HepG2 (cell line): ENCODE results near the gene INHBE. TPM values are rescaled to one million over a fixed set of nuclear protein-coding genes. Genes with fewer than 3 reads are reported as not detected.

Experiments used
- CCDC6 ChIP-seq: sonication (generic); formaldehyde crosslinking; IDR thresholded peaks from 2 replicates; pipeline ENCODE4 v1.8.1; 2022; ENCODE audit warnings: mild to moderate bottlenecking, missing genetic modification reagents, moderate library complexity
- GFI1 ChIP-seq: sonication (generic); formaldehyde crosslinking; IDR thresholded peaks from 2 replicates; pipeline ENCODE4 v1.5.0; 2020; ENCODE audit warnings: missing genetic modification reagents, mild to moderate bottlenecking, borderline replicate concordance
- HIVEP1 ChIP-seq: sonication (generic); formaldehyde crosslinking; IDR thresholded peaks from 2 replicates; pipeline ENCODE4 v1.4.0; 2020; ENCODE audit warnings: mild to moderate bottlenecking, missing genetic modification reagents
- HNRNPH1 ChIP-seq: fragments of 200-400 bp; formaldehyde crosslinking; optimal IDR thresholded peaks from 2 replicates; pipeline ENCODE3; 2017; ENCODE audit warnings: mild to moderate bottlenecking, low read depth, low read length
- HOXA3 ChIP-seq: sonication (generic); formaldehyde crosslinking; IDR thresholded peaks from 2 replicates; pipeline ENCODE4 v1.5.0; 2020; ENCODE audit warnings: missing genetic modification reagents
- KMT2A ChIP-seq: sonication (generic); formaldehyde crosslinking; IDR thresholded peaks from 2 replicates; pipeline ENCODE4 v1.4.0; 2020; ENCODE audit warnings: missing genetic modification reagents
- LCORL ChIP-seq, 2 experiments: fragments of 450-650 bp in 1 of 2; sonication (generic) in 1 of 2; formaldehyde crosslinking in 1 of 2; IDR thresholded peaks; 2 replicates each; pipeline versions ENCODE4 v1.5.0 to v1.6.1; 2017 to 2020; ENCODE audit warnings: antibody characterized with exemption in 1 of 2, missing genetic modification reagents in 1 of 2
- MXD4 ChIP-seq: IDR thresholded peaks from 2 replicates; pipeline ENCODE4 v1.6.1; 2016; ENCODE audit warnings: mild to moderate bottlenecking, missing biosample characterization, missing genetic modification reagents
- PAF1 ChIP-seq: IDR thresholded peaks from 2 replicates; pipeline ENCODE4 v1.6.1; 2016; ENCODE audit warnings: missing genetic modification reagents, missing compliant biosample characterization
- RBFOX2 ChIP-seq: fragments of 200-400 bp; formaldehyde crosslinking; IDR thresholded peaks from 2 replicates; pipeline ENCODE4 v1.6.1; 2017; ENCODE audit warnings: low read depth, mild to moderate bottlenecking, low read length
- RNF2 ChIP-seq: fragments of 450-650 bp; conservative IDR thresholded peaks from 2 replicates; pipeline ENCODE4 v1.6.1; 2016; ENCODE audit warnings: low read depth
- RXRB ChIP-seq: IDR thresholded peaks from 2 replicates; pipeline ENCODE4 v1.6.1; 2016; ENCODE audit warnings: borderline replicate concordance, missing genetic modification reagents, missing compliant biosample characterization
- SAP130 ChIP-seq: IDR thresholded peaks from 2 replicates; pipeline ENCODE4 v1.6.1; 2016; ENCODE audit warnings: low read depth
- SMC3 ChIP-seq: IDR thresholded peaks from 2 replicates; pipeline ENCODE4 v1.6.1; 2011; ENCODE audit warnings: low read length, improper control_type of control experiment
- TBX2 ChIP-seq: sonication (generic); formaldehyde crosslinking; IDR thresholded peaks from 2 replicates; pipeline ENCODE4 v1.5.0; 2020; ENCODE audit warnings: missing genetic modification reagents, mild to moderate bottlenecking, borderline replicate concordance
- TCF12 ChIP-seq, 2 experiments: fragments of 450-650 bp in 1 of 2; sonication (generic) in 1 of 2; formaldehyde crosslinking in 1 of 2; IDR thresholded peaks; 2 replicates each; pipeline versions ENCODE4 v1.6.1 to v1.8.0; 2017 to 2022; ENCODE audit warnings: antibody characterized with exemption in 1 of 2, mild to moderate bottlenecking in 1 of 2, missing genetic modification reagents in 1 of 2, moderate library complexity in 1 of 2
- TEAD3 ChIP-seq: optimal IDR thresholded peaks from 2 replicates; pipeline ENCODE3; 2016; ENCODE audit warnings: borderline replicate concordance
- ZBTB1 ChIP-seq: sonication (generic); formaldehyde crosslinking; IDR thresholded peaks from 2 replicates; pipeline ENCODE4 v1.4.0; 2020; ENCODE audit warnings: missing genetic modification reagents, borderline replicate concordance
- ZNF225 ChIP-seq: sonication (generic); formaldehyde crosslinking; IDR thresholded peaks from 2 replicates; pipeline ENCODE4 v1.4.0; 2020; ENCODE audit warnings: mild to moderate bottlenecking, missing genetic modification reagents
- ZNF441 ChIP-seq: sonication (generic); formaldehyde crosslinking; IDR thresholded peaks from 2 replicates; pipeline ENCODE4 v1.7.0; 2021; ENCODE audit warnings: missing genetic modification reagents, borderline replicate concordance
- ZNF614 ChIP-seq: IDR thresholded peaks from 2 replicates; pipeline ENCODE4 v1.6.1; 2018; ENCODE audit warnings: missing biosample characterization, missing genetic modification reagents, inconsistent platforms, borderline replicate concordance
- ZNF761 ChIP-seq: sonication (generic); formaldehyde crosslinking; conservative IDR thresholded peaks from 2 replicates; pipeline ENCODE4 v1.4.0; 2020; ENCODE audit warnings: mild to moderate bottlenecking, missing genetic modification reagents
- ZNF816 ChIP-seq: sonication (generic); formaldehyde crosslinking; IDR thresholded peaks from 2 replicates; pipeline ENCODE4 v1.8.0; 2022; ENCODE audit warnings: missing genetic modification reagents, mild to moderate bottlenecking, borderline replicate concordance
- polyA plus RNA-seq, 8 experiments: library from polyadenylated mRNA; depleted of rRNA in 3 of 8; stranded (reverse) in 7 of 8; unstranded in 1 of 8; fragments of >200 nt; fragmentation: Illumina TruSeq in 4 of 8; extraction: Trizol in 4 of 8; gene quantifications; 2 replicates each; pipeline versions ENCODE4 v1.2.1 to v1.2.3, GENCODE V29; 2011 to 2016; ENCODE audit warnings: low read depth in 4 of 8, missing spikeins in 1 of 8, mixed read lengths in 1 of 8; ENCODE audit not compliant: insufficient read depth in 1 of 8
- total RNA-seq, 5 experiments: library from RNA; depleted of rRNA; stranded (reverse); fragments of >200 nt; fragmentation: Illumina TruSeq; extraction: Trizol; gene quantifications; 2 replicates each; pipeline ENCODE4 v1.2.3, GENCODE V29; 2016; ENCODE audit warnings: low read depth in 1 of 5
- TF ChIP-seq, protein P1 (sequence below), 2 experiments: IDR thresholded peaks; 2 replicates each; pipeline ENCODE4 v1.6.1; 2011 to 2012; ENCODE audit warnings: low read length in 2 of 2, borderline replicate concordance in 1 of 2, low read depth in 1 of 2, mild to moderate bottlenecking in 1 of 2, moderate library complexity in 1 of 2
- TF ChIP-seq, protein P2 (sequence below): sonication (generic); formaldehyde crosslinking; IDR thresholded peaks from 2 replicates; pipeline ENCODE4 v1.5.0; 2020; ENCODE audit warnings: mild to moderate bottlenecking, missing genetic modification reagents, moderate library complexity
- TF ChIP-seq, protein P3 (sequence below): sonication (generic); formaldehyde crosslinking; IDR thresholded peaks from 2 replicates; pipeline ENCODE4 v1.4.0; 2020; ENCODE audit warnings: missing genetic modification reagents

INHBE gene
- total and polyA plus RNA-seq, 2 of the 13 experiments (the other 11 are each of a cell fraction or from before 2014, with no cell fraction given): 17.0 to 32.0 TPM

DNA sequence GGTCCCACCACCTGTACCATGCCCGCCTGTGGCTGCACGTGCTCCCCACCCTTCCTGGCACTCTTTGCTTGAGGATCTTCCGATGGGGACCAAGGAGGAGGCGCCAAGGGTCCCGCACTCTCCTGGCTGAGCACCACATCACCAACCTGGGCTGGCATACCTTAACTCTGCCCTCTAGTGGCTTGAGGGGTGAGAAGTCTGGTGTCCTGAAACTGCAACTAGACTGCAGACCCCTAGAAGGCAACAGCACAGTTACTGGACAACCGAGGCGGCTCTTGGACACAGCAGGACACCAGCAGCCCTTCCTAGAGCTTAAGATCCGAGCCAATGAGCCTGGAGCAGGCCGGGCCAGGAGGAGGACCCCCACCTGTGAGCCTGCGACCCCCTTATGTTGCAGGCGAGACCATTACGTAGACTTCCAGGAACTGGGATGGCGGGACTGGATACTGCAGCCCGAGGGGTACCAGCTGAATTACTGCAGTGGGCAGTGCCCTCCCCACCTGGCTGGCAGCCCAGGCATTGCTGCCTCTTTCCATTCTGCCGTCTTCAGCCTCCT, 1.1 kb downstream of the INHBE start (continued):
- TF ChIP-seq, protein P1, sequence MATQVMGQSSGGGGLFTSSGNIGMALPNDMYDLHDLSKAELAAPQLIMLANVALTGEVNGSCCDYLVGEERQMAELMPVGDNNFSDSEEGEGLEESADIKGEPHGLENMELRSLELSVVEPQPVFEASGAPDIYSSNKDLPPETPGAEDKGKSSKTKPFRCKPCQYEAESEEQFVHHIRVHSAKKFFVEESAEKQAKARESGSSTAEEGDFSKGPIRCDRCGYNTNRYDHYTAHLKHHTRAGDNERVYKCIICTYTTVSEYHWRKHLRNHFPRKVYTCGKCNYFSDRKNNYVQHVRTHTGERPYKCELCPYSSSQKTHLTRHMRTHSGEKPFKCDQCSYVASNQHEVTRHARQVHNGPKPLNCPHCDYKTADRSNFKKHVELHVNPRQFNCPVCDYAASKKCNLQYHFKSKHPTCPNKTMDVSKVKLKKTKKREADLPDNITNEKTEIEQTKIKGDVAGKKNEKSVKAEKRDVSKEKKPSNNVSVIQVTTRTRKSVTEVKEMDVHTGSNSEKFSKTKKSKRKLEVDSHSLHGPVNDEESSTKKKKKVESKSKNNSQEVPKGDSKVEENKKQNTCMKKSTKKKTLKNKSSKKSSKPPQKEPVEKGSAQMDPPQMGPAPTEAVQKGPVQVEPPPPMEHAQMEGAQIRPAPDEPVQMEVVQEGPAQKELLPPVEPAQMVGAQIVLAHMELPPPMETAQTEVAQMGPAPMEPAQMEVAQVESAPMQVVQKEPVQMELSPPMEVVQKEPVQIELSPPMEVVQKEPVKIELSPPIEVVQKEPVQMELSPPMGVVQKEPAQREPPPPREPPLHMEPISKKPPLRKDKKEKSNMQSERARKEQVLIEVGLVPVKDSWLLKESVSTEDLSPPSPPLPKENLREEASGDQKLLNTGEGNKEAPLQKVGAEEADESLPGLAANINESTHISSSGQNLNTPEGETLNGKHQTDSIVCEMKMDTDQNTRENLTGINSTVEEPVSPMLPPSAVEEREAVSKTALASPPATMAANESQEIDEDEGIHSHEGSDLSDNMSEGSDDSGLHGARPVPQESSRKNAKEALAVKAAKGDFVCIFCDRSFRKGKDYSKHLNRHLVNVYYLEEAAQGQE (IDR thresholded peaks at IDR 0.05; ENCODE audit: borderline replicate concordance in 1 of 2, low read depth in 1 of 2, low read length in 2 of 2): no peak
- peak; percentile 41; the same call in 1 of the 2 replicates for TF ChIP-seq HOXA3 (CRISPR knock-in tag)
- TF ChIP-seq RBFOX2: 0 out of 2 replicates have a peak, but pooled peaks have one; percentile 32
- TF ChIP-seq ZNF225 (CRISPR knock-in tag): no peak
- TF ChIP-seq SAP130 (CRISPR knock-in tag): peak; percentile 80
- TF ChIP-seq KMT2A: 0 out of 2 replicates have a peak, but pooled peaks have one; percentile 9
- 0 out of 2 replicates have a peak, but pooled peaks have one; percentile 57 for TF ChIP-seq MXD4 (CRISPR knock-in tag)
- peak; percentile 87 for TF ChIP-seq TEAD3 (CRISPR knock-in tag)
- TF ChIP-seq TBX2 (CRISPR knock-in tag): 0 out of 2 replicates have a peak, but pooled peaks have one; percentile 20
- no peak for TF ChIP-seq ZNF816 (CRISPR knock-in tag)
- TF ChIP-seq GFI1 (CRISPR knock-in tag): no peak
- no peak for TF ChIP-seq HNRNPH1
- TF ChIP-seq LCORL (IDR thresholded peaks at IDR 0.05): no peak
- peak; percentile 75 for TF ChIP-seq LCORL (CRISPR knock-in tag; IDR thresholded peaks at IDR 0.05)
- TF ChIP-seq HIVEP1 (CRISPR knock-in tag): peak; percentile 54; the same call in 1 of the 2 replicates
- no peak for TF ChIP-seq TCF12 (IDR thresholded peaks at IDR 0.05)
- 0 out of 2 replicates have a peak, but pooled peaks have one; percentile 51 for TF ChIP-seq TCF12 (CRISPR knock-in tag; IDR thresholded peaks at IDR 0.05)
- 0 out of 2 replicates have a peak, but pooled peaks have one; percentile 55 for TF ChIP-seq ZNF761 (CRISPR knock-in tag)
- TF ChIP-seq SMC3: peak; percentile 49
- no peak for TF ChIP-seq ZBTB1 (CRISPR knock-in tag)
- TF ChIP-seq CCDC6 (CRISPR knock-in tag): no peak
- 0 out of 2 replicates have a peak, but pooled peaks have one; percentile 31 for TF ChIP-seq ZNF441 (CRISPR knock-in tag)
- TF ChIP-seq, protein P2, sequence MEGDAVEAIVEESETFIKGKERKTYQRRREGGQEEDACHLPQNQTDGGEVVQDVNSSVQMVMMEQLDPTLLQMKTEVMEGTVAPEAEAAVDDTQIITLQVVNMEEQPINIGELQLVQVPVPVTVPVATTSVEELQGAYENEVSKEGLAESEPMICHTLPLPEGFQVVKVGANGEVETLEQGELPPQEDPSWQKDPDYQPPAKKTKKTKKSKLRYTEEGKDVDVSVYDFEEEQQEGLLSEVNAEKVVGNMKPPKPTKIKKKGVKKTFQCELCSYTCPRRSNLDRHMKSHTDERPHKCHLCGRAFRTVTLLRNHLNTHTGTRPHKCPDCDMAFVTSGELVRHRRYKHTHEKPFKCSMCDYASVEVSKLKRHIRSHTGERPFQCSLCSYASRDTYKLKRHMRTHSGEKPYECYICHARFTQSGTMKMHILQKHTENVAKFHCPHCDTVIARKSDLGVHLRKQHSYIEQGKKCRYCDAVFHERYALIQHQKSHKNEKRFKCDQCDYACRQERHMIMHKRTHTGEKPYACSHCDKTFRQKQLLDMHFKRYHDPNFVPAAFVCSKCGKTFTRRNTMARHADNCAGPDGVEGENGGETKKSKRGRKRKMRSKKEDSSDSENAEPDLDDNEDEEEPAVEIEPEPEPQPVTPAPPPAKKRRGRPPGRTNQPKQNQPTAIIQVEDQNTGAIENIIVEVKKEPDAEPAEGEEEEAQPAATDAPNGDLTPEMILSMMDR (CRISPR knock-in tag): peak; percentile 92
- TF ChIP-seq, protein P3, sequence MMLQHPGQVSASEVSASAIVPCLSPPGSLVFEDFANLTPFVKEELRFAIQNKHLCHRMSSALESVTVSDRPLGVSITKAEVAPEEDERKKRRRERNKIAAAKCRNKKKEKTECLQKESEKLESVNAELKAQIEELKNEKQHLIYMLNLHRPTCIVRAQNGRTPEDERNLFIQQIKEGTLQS (CRISPR knock-in tag): no peak
- no peak for TF ChIP-seq PAF1 (CRISPR knock-in tag)
- peak; percentile 64; the same call in 1 of the 2 replicates for TF ChIP-seq ZNF614 (CRISPR knock-in tag)
- no peak for TF ChIP-seq RNF2
- peak; percentile 31; the same call in 1 of the 2 replicates for TF ChIP-seq RXRB (CRISPR knock-in tag)
